Activated naive CD8-positive, alpha-beta T cell treated with anti-CD3 and anti-CD28 coated beads for 36 hours (primary cell): ENCODE measurements around the gene SOAT2. TPM values are rescaled to one million over a fixed set of nuclear protein-coding genes. Genes with fewer than 3 reads are reported as not detected.
A peak's percentile ranks its signal among the peaks of the same experiment; 100 is the strongest.
"Not testable (repeated sequence)": the region's sequence is repeated elsewhere in the genome, so short reads cannot be mapped to it uniquely, and the experiment has no call there.

Experiments used
- DNase-seq: peaks from one replicate; pipeline ENCODE4 v3.0.0; 2021
- H3K27ac Mint-ChIP-seq: one replicate; pipeline ENCODE4 v1.8.0; 2022; ENCODE audit warnings: mild to moderate bottlenecking, moderate library complexity, mixed read lengths
- H3K27me3 Mint-ChIP-seq: one replicate; pipeline ENCODE4 v1.8.0; 2022; ENCODE audit warnings: mild to moderate bottlenecking, mixed read lengths
- H3K36me3 Mint-ChIP-seq: one replicate; pipeline ENCODE4 v1.8.0; 2021; ENCODE audit warnings: mild to moderate bottlenecking, mixed read lengths
- H3K4me1 Mint-ChIP-seq: one replicate; pipeline ENCODE4 v1.8.0; 2021; ENCODE audit warnings: mixed read lengths
- H3K4me3 Mint-ChIP-seq: one replicate; pipeline ENCODE4 v1.8.0; 2022; ENCODE audit warnings: mild to moderate bottlenecking, moderate library complexity, mixed read lengths
- H3K9me3 Mint-ChIP-seq: one replicate; pipeline ENCODE4 v1.8.0; 2022; ENCODE audit warnings: mixed read lengths
- total RNA-seq, 2 experiments: library from RNA; stranded (reverse); gene quantifications; one replicate each; pipeline ENCODE4 v1.2.3, GENCODE V29; 2021

Gene SOAT2
- total RNA-seq, 2 experiments from 2014 or later: 3.1 to 3.8 TPM

DNA sequence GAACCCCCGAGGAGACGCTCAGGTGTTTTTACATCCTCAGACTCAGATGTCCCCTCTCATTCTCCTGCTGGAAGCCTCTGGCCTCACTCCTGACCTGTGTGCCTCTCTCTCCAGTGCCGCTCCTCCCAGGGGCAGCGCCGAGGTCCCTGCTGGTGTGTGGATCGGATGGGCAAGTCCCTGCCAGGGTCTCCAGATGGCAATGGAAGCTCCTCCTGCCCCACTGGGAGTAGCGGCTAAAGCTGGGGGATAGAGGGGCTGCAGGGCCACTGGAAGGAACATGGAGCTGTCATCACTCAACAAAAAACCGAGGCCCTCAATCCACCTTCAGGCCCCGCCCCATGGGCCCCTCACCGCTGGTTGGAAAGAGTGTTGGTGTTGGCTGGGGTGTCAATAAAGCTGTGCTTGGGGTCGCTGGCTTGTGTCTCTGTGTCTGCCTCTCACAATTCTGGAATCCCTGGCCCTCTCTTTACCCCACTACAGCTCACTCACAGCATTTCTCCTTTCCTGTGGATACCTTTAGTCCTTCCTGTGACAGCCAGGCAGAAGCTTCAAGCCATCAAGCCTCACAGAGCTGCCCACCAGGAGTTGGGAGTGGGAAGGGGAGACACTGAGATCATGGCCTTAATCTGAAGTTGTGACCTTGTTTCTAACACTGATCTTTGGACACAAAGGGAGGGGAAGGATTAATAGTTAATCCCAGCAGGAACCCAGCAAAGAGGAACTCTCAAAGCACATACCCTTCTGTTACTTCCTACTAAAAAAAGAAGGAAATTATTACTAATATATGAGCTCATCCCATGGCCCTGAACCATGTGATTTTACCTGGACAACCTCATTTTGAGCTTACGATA lies 1.1 kb upstream of the SOAT2 start:
- peaks cover 1% of the 10 kb centered on the region for H3K27me3 Mint-ChIP-seq
- no peak for DNase-seq
- H3K27ac Mint-ChIP-seq: peak overlapping the region; percentile 93
- H3K4me1 Mint-ChIP-seq: peaks cover 48% of the 10 kb centered on the region
- H3K36me3 Mint-ChIP-seq: peaks cover 1% of the 10 kb centered on the region
- H3K9me3 Mint-ChIP-seq: no peaks in the 10 kb centered on the region
- no peak overlapping the region for H3K4me3 Mint-ChIP-seq

DNA sequence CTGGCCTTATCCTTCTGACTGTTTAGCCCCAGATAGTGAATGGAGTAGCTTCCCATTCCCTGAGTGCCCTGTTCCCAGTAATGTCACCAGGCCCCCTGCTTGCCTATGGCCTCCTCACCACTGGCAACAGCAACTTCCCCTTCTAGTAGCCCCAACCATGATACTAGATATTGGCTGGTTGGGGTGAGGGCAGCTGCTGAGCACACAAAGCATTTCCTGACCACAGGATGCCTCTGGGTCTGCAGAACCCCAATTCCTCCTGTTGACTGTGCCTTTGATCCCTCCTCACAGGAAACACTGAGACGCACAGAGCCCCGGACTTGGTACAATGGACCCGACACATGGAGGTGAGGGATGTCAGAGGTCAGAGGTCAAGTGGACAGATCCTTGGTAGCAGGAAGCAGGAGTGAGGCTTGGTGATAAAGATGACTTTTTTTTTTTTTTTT lies 597 bp downstream of the SOAT2 start:
- Mint-ChIP-seq H3K36me3 (peaks cover 1% of the 10 kb centered on the region), H3K4me3 (peak overlapping the region; percentile 50), H3K9me3 (no peaks in the 10 kb centered on the region), H3K27me3 (no peaks in the 10 kb centered on the region), H3K27ac (peak overlapping the region; percentile 93), H3K4me1 (peaks cover 37% of the 10 kb centered on the region)
- peak; percentile 18 for DNase-seq

DNA sequence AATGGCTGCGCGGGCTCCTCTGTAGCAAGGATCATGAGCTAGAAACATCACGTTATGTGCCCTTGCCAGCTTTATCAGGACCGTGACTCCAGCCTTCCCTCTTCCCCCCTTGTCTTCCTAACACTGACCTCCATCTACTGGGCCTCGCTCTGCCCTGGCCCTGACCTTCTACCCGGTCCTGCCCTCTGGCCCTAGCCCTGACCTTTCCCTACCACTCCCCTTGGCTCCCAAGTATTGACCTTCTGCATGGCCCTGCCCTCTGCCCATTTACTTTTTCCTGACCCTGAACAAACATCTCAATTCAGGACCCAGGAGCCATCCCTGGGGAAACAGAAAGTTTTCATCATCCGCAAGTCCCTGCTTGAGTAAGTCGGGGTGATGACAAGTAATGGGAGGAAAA lies 2.0 kb downstream of the SOAT2 start:
- DNase-seq: no peak
- no peak overlapping the region for H3K4me3 Mint-ChIP-seq
- H3K9me3 Mint-ChIP-seq: no peaks in the 10 kb centered on the region
- peaks cover 31% of the 10 kb centered on the region for H3K4me1 Mint-ChIP-seq
- no peak overlapping the region for H3K27ac Mint-ChIP-seq
- H3K36me3 Mint-ChIP-seq: peaks cover 1% of the 10 kb centered on the region
- no peaks in the 10 kb centered on the region for H3K27me3 Mint-ChIP-seq

DNA sequence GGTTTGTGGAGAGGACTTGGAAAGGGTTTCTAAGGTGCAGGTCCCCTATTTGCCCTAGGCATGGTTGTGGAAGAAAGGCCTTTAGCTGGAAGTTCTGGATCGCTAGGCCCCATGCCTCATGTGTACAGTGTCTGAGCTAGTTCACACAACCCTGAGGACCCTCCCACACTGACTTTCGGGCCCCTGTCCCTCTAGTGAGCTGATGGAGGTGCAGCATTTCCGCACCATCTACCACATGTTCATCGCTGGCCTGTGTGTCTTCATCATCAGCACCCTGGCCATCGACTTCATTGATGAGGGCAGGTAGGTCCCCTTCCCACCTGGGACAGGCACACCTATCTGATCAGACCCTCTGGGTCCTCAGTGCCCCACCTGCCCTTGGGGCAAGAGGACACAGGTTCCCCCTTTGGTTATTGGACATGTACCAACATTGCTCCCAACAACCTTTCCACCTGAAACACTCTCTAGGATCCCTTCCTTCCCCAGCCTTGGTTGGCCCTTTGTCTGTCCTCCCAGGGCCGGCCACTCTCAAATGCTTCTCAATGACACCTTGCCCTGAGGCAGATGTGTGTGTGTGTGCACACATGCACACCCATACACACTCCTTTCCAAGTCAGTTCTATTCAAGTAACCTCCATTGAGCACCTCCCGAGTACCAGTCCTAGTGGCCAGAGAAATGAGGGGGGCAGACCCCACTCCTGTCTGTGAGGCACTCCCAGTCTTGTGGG lies 2.6 kb downstream of the SOAT2 start:
- H3K27ac Mint-ChIP-seq: no peak overlapping the region
- no peaks in the 10 kb centered on the region for H3K9me3 Mint-ChIP-seq
- peaks cover 28% of the 10 kb centered on the region for H3K4me1 Mint-ChIP-seq
- H3K4me3 Mint-ChIP-seq: no peak overlapping the region
- peaks cover 1% of the 10 kb centered on the region for H3K36me3 Mint-ChIP-seq
- no peaks in the 10 kb centered on the region for H3K27me3 Mint-ChIP-seq
- no peak for DNase-seq

DNA sequence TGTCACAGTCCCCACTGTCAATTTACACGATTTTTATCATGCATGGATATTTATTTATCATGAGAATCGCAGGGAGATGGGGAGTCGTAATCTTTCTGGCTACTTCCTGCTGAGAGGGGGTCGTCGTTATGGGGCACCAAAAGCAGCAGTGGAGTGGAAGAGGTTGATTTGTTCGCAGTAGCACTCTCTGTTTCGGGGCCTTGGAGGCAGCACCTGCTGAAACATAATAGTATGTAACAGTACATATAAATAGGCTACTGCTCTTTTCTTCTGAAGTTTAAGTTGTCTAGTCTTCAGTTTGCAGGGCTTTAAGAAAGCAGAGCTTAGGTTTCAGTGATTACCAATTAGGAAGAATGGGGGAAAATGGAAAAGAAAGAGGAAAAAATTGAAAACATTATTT lies 3.8 kb downstream of the SOAT2 start:
- Mint-ChIP-seq H3K4me3 (no peak overlapping the region), H3K27ac (no peak overlapping the region), H3K9me3 (no peaks in the 10 kb centered on the region), H3K27me3 (no peaks in the 10 kb centered on the region), H3K36me3 (peaks cover 1% of the 10 kb centered on the region), H3K4me1 (peaks cover 25% of the 10 kb centered on the region)
- no peak for DNase-seq

DNA sequence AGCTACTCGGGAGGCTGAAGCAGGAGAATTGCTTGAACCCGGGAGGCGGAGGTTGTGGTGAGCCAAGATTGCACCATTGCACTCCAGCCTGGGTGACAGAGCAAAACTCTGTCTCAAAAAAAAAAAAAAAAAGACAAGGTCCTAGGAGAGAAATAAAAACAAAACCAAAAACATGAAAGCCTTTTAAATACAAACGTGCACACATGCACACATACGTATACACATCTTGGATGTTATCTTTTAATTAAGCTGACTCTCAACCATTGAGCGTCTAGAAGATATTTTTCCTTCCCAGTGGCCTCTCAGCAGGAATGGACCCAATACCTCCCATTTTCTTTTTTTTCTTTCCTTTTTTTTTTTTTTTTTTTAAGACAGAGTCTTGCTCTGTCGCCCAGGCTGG lies 9.1 kb downstream of the SOAT2 start:
- H3K4me3 Mint-ChIP-seq, H3K36me3 Mint-ChIP-seq, H3K4me1 Mint-ChIP-seq, DNase-seq, H3K27ac Mint-ChIP-seq, H3K9me3 Mint-ChIP-seq, H3K27me3 Mint-ChIP-seq: not testable (repeated sequence)

DNA sequence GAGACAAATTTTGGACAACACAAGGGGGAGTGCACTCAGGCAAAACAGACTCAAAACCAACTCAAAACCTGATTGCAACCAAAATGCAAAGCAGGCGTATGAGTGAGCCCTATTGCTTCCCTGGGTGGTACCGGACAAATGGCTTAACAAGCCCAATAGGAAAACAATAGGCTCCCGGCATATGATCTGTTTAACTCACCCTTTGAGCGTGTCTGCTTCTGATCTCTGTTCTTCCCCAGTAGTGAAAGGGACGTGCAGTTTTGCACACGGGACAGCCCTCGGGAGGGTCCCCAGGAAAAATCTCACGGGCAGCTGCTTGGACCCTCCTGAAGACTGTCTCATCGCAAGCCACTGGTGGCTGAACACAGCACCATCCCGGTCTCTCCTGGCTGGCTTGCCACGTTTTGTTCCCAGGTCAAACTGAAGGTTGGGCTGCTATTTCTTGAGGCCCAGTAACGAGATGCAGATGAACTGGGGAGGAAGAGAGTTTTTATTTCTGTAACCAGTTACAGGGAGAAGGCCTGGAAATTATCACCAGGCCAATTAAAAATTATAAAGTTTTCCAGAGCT lies 9.9 kb downstream of the SOAT2 start:
- Mint-ChIP-seq H3K4me3 (no peak overlapping the region), H3K36me3 (no peaks in the 10 kb centered on the region), H3K9me3 (no peaks in the 10 kb centered on the region), H3K27ac (no peak overlapping the region), H3K27me3 (no peaks in the 10 kb centered on the region), H3K4me1 (no peaks in the 10 kb centered on the region)
- no peak for DNase-seq

DNA sequence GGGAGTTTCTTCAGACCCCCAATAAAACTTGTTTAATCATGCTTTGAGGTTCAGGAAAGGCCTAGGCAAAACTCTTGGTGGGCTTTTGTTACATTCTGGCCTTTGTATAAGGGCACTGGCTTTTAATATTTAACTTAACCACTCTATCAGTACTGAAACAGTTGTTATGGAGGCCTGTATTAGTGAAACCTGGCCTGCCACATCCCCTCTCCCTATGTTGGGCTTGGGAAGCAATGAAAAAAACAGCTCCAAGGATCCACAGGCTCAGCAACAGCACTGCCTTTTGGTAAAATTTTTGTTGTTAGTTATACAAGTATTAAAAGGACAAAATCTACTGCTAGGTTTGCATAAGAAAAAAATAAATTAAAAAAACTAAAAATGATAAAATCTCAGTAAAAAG lies 10.7 kb downstream of the SOAT2 start:
- H3K27ac Mint-ChIP-seq: no peak overlapping the region
- no peak overlapping the region for H3K4me3 Mint-ChIP-seq
- H3K9me3 Mint-ChIP-seq: no peaks in the 10 kb centered on the region
- no peaks in the 10 kb centered on the region for H3K36me3 Mint-ChIP-seq
- no peak for DNase-seq
- no peaks in the 10 kb centered on the region for H3K4me1 Mint-ChIP-seq
- no peaks in the 10 kb centered on the region for H3K27me3 Mint-ChIP-seq

DNA sequence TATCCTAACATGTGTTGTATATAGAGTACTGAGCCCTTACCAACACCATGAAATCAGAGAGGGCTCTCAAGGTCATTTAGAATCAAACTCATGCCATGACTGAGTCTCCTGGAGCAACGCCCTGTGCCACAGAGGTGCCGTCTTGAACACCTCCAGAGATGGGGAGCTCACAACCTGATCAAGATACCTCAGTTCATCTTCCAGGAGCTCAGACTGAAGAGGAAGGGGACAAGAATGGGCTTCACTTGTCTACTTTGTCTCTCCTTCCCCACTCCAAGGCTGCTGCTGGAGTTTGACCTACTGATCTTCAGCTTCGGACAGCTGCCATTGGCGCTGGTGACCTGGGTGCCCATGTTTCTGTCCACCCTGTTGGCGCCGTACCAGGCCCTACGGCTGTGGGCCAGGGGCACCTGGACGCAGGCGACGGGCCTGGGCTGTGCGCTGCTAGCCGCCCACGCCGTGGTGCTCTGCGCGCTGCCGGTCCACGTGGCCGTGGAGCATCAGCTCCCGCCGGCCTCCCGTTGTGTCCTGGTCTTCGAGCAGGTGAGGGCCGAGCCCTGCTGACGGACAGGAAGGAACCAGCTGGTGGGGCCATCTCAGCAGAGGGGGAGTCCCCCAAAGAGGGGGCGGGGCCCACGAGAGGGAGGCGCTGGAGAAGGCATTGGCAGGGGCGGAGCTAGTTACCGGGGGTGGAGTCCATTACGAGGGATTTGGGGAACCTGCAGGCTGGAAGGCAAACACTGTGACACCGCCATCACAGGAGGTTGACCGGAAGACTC lies 12.0 kb downstream of the SOAT2 start:
- Mint-ChIP-seq H3K36me3 (no peaks in the 10 kb centered on the region), H3K9me3 (no peaks in the 10 kb centered on the region), H3K27ac (no peak overlapping the region), H3K27me3 (no peaks in the 10 kb centered on the region), H3K4me3 (no peak overlapping the region), H3K4me1 (no peaks in the 10 kb centered on the region)
- peak; percentile 16 for DNase-seq

DNA sequence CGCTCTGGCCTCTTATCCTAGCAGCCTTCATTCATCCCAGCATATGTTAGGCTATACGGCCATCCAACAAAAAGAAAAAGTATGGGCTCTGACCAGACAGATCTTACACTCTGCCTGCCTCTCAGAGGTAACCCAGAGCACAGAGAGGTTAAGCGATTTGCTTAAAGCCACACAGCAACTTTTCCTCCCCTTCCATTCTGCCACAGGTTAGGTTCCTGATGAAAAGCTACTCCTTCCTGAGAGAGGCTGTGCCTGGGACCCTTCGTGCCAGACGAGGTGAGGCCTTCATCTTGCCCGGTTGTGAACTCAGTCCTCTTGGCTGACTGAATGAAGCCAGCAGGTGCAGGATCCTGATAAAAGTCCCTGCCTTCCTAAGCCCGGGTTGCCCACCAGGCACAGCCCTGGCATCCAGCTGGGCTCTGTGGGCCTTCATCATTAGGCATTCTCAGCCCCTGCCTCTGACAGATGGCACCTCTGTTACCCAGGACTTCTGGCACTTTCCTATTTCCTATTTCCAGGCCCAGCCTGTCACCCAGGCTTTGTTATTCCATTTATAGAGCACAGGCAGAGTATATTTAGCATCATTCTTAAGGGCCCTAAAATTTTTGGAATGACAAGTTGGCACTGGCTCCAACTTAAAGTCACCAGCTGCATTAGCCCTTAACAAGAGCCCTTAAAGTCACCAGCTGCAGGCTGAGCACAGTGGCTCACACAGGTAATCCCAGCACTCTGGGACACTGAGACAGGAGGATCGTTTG lies 12.8 kb downstream of the SOAT2 start:
- Mint-ChIP-seq H3K9me3 (no peaks in the 10 kb centered on the region), H3K27ac (no peak overlapping the region), H3K4me3 (no peak overlapping the region), H3K4me1 (no peaks in the 10 kb centered on the region), H3K27me3 (no peaks in the 10 kb centered on the region), H3K36me3 (no peaks in the 10 kb centered on the region)
- no peak for DNase-seq

DNA sequence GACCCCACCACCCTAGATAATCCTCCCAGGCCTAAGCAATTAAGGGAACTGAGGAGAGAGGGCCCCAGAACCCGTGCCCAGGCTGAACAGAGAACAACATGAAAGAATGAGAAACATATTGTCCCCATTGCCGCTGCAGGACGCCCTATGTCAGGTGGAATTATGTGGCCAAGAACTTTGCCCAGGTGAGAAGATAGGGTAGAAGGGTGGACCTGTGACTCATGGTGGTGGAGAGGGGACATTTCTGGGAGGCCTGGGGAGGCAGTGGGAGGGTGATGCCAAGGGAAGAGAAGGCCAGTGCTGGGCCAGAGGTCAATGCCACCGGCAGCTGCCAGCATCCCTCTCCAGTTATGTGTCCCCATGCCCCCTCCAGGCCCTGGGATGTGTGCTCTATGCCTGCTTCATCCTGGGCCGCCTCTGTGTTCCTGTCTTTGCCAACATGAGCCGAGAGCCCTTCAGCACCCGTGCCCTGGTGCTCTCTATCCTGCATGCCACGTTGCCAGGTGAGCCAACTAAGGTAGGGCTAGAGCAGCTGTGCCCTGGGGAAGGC lies 15.5 kb downstream of the SOAT2 start:
- Mint-ChIP-seq H3K9me3 (no peaks in the 10 kb centered on the region), H3K4me1 (no peaks in the 10 kb centered on the region), H3K4me3 (no peak overlapping the region), H3K27me3 (no peaks in the 10 kb centered on the region), H3K36me3 (no peaks in the 10 kb centered on the region), H3K27ac (no peak overlapping the region)
- no peak for DNase-seq

DNA sequence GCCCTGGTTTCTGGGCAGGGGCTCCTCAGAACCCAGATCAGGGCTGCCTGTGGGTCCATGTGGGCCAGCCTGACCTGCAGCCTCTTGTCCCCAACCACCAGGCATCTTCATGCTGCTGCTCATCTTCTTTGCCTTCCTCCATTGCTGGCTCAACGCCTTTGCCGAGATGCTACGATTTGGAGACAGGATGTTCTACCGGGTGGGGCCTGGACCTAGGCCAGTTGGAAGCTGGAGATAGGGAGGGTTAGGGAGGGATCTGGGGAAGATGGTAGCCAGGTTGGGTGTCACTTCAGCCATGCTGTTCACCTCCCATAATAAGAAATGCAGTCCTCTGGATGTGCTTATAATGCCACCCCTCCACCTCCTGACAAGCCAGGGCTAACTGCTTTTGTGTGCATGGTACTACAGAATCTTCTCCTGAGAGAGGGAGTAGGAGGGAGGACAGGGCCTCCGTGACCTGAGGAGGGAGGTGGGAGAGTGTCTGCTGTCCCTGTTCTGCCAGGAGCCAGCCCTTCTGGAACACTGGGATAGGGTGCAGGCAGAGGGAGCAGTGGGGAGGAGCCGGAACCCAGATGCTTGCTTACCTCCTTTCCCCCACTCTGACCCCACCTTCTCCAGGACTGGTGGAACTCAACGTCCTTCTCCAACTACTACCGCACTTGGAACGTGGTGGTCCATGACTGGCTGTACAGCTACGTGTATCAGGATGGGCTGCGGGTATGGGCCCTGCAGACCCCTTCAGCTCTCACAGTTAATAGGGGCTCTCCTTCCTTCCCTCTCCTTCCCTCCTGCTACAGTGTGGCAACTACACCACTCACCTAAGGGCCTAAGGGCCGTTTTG lies 17.6 kb downstream of the SOAT2 start:
- Mint-ChIP-seq H3K4me1 (no peaks in the 10 kb centered on the region), H3K4me3 (no peak overlapping the region), H3K9me3 (no peaks in the 10 kb centered on the region), H3K27me3 (no peaks in the 10 kb centered on the region), H3K27ac (no peak overlapping the region), H3K36me3 (no peaks in the 10 kb centered on the region)
- DNase-seq: no peak

DNA sequence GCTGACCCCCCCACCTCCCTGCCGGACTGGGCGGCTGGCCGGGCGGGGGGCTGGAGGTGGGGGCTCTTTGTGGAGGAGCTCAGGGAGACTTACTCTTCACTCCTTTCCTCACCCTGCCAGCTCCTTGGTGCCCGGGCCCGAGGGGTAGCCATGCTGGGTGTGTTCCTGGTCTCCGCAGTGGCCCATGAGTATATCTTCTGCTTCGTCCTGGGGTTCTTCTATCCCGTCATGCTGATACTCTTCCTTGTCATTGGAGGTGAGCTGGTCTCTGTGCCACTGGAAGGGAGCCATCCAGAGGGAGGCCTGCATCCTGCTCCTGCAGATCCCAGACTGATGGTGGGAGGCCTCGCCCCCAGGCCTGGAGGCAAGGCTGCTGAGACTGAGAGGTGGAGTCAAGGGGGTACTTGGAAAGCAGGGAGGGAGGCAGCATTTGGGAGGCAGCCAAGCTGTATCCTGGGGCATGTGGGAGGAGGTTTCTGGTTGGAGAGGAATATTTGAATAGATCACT lies 19.7 kb downstream of the SOAT2 start:
- no peak overlapping the region for H3K27ac Mint-ChIP-seq
- H3K4me1 Mint-ChIP-seq: no peaks in the 10 kb centered on the region
- H3K27me3 Mint-ChIP-seq: no peaks in the 10 kb centered on the region
- DNase-seq: no peak
- no peaks in the 10 kb centered on the region for H3K36me3 Mint-ChIP-seq
- H3K4me3 Mint-ChIP-seq: no peak overlapping the region
- H3K9me3 Mint-ChIP-seq: no peaks in the 10 kb centered on the region
